ENCODE results near the gene GFI1B. TPM values are rescaled to one million over a fixed set of nuclear protein-coding genes. Genes with fewer than 3 reads are reported as not detected.
A peak's percentile ranks its signal among the peaks of the same experiment; 100 is the strongest.

GFI1B gene
- total and polyA plus RNA-seq, 2 of the 13 experiments (the other 11 are each of a cell fraction or from before 2014, with no cell fraction given) = 0.15 to 0.51 TPM

- no peak for TF ChIP-seq LRRFIP1 (CRISPR knock-in tag; conservative IDR thresholded peaks at IDR 0.05)
Measured at GRCh38 chr9:132946631-132947295, 31.7 kb upstream of the GFI1B start (continued).

- Histone ChIP-seq H3K79me2 (ENCODE audit: insufficient read depth, low read length) (peaks cover 17% of the 10 kb centered on the region), H4K20me1 (ENCODE audit: insufficient read depth, low read length) (no peaks in the 10 kb centered on the region), H3K27ac (ENCODE audit: extremely low read length, insufficient read depth, low read length) (no peak overlapping the region), H3K9ac (ENCODE audit: insufficient read depth, low read depth, low read length) (no peak overlapping the region), H3K9me3 (ENCODE audit: low read length) (no peaks in the 10 kb centered on the region), H3K27me3 (ENCODE audit: control insufficient read depth in 1 of 2, insufficient read depth in 2 of 2, low read length in 2 of 2) (peaks cover 0 to 4% of the 10 kb centered on the region in 2 experiments; a peak in 2 of 5 replicates), H3K4me3 (replicated peaks in 1 of 3; ENCODE audit: insufficient read depth in 1 of 3, low read depth in 2 of 3, low read length in 3 of 3) (no peak overlapping the region), H3K4me1 (ENCODE audit: insufficient read depth, low read length) (peaks cover 41% of the 10 kb centered on the region), H2AFZ (ENCODE audit: low read length) (no peak overlapping the region), H3K4me2 (ENCODE audit: low read depth, low read length) (0 out of 2 replicates have a peak overlapping the region, but pooled peaks have one; percentile 5), H3K36me3 (replicated peaks in 1 of 2; ENCODE audit: control insufficient read depth in 1 of 2, insufficient read depth in 2 of 2, low read length in 2 of 2) (no peaks in the 10 kb centered on the region)
- CTCF ChIA-PET (ENCODE audit: low intra/inter-chr PET ratio, low total read pairs) = no interaction called here
- ATAC-seq (no peak), DNase-seq (ENCODE audit: low spot score) (no peak), FAIRE-seq (no peak)
- POLR2A ChIA-PET = interaction anchor here (0.7 to 1.7 kb wide), 2 partner anchors 83 to 274 kb away, joined by 3 to 6 read pairs; partner anchors contain the start of gene GTF3C5
- in situ Hi-C loops (cut with HindIII; ENCODE audit: extremely low pct_ligation_motif_present, low pct_unique_long_range_greater_than_20kb) (no loop called here), intact Hi-C loops (cut with micrococcal nuclease; ENCODE audit: unreplicated experiment) (no loop called here)
- BruUV-seq (replicated peaks) = no TSS peak
- no peak for TF ChIP-seq NFE2L2 (IDR thresholded peaks at IDR 0.05; ENCODE audit: low read length)
- TF ChIP-seq MZF1 (CRISPR knock-in tag; IDR thresholded peaks at IDR 0.05; ENCODE audit: borderline replicate concordance) = no peak
- no peak for TF ChIP-seq FOXK1 (CRISPR knock-in tag; IDR thresholded peaks at IDR 0.05; ENCODE audit: borderline replicate concordance, low read depth)
- TF ChIP-seq ZNF160 (CRISPR knock-in tag; IDR thresholded peaks at IDR 0.05) = no peak
- TF ChIP-seq MEIS1 (CRISPR knock-in tag; IDR thresholded peaks at IDR 0.05; ENCODE audit: borderline replicate concordance) = no peak
- TF ChIP-seq HNF1A (IDR thresholded peaks at IDR 0.05; ENCODE audit: low read depth) = no peak
- no peak for TF ChIP-seq HNF1A (CRISPR knock-in tag; IDR thresholded peaks at IDR 0.05; ENCODE audit: borderline replicate concordance)
- no peak for TF ChIP-seq ZNF597 (CRISPR knock-in tag; IDR thresholded peaks at IDR 0.05)
- 66% methylated on average over 8 of the region's 8 CpGs for WGBS (ENCODE audit: low lambda C conversion rate)
Measured at GRCh38 chr9:132947756-132948155, 30.7 kb upstream of the GFI1B start.

Data from HepG2 (cell line).